Measurements from ENCODE around the gene LHFPL4. TPM values are rescaled to one million over a fixed set of nuclear protein-coding genes. Genes with fewer than 3 reads are reported as not detected.
A peak's percentile ranks its signal among the peaks of the same experiment; 100 is the strongest.
"Not testable (repeated sequence)": the region's sequence is repeated elsewhere in the genome, so short reads cannot be mapped to it uniquely, and the experiment has no call there.

Gene LHFPL4
- polyA plus RNA-seq (2013, experiment 1 of 2; ENCODE audit: insufficient read length) = not detected
- polyA plus RNA-seq (2013, experiment 2 of 2; ENCODE audit: insufficient read length) = not detected

DNA sequence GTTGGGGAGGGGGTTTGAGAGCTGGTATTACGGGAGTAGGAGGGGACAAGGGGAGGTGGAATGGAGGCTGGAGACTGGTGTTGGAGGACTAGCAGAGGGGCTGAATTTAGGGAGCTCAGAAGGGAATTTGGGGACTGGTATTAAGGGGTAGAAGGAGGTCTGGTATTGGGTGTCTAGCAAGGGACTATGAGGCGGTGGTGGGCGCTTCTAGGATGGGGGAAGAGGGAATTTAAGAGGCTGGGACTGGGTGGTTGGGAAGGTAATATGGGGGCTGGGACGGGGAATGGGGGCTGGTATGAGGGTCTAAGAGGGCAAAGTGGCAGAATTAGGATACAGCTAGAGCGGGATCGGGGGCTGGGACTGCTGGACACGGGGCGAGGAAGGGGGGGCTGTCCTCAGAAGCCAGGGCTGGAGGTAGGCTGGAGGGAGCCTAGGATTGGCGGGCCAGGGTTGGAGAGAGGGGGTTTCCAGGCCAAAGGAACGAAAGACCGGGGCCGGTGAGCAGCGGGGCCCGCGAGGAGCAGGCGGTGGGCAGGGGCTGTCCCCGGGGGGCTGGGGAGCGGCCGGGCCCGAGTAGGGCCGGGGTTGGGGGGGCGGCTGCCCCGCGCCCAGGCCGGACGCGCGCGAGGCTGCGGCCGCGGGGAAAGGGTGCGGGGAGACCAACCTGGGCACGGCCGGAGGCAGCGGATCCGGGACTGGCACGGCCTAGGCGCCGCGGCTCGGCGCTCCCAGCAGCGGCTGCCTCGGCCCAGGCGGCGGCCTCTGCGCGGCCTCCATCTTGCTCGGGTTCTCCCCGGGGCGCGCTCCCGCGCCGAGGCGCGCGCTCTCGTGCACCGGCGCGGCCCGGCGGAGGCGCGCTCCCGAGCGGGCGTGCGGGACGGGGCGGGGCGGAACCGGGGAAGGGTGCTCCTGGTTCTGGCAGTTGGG lies at the start of gene LHFPL4:
Gene LHFPL4, minus strand, starts transcription at position 802 of the 927 bp plus-strand sequence. CDS start 1,143 bp downstream, outside the sequence.
- DNase-seq = no peak

DNA sequence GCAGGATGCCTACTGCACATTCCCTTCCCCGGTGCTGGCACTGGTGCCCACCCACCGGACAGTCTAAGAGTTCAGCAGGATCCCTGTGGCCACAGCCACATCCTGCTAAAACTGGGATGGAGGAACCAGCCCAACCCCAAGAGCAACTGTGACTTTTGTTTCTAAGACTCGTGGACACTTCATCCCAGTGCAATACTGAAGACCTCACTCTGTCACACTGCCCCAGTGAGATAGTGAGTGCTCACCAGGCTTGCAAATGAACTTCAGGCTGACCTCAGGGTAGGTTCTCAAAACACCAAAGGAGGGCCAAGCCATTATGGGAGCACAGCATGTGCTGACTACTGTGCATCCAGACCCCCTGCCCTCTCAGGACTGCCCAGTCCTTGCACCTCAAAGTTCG lies 49.0 kb upstream of the LHFPL4 start:
- DNase-seq = no peak

DNA sequence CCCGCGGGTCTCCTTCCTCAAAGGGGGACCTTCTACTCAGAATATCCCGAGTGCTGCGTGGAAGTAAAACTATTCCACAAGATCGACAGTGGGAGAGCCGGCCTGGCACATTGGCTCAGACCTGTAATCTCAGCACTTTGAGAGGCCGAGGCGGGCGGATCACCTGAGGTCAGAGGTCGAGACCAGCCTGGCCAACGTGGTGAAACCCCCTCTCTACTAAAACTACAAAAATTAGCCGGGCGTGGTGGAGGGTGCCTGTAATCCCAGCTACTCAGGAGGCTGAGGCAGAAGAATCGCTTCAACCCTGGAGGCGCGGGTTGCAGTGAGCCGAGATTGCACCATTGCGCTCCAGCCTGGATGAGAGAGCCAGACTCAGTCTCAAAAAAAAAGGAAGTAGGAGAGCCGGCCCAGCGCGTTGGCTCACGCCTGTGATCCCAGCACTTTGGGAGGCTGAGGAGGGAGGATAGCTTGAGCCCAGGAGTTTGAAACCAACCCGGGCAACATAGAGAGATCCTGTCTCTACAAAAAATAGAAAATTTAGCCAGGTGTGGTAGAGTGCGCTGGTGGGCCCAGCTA lies 47.5 kb upstream of the LHFPL4 start:
- DNase-seq = not testable (repeated sequence)

DNA sequence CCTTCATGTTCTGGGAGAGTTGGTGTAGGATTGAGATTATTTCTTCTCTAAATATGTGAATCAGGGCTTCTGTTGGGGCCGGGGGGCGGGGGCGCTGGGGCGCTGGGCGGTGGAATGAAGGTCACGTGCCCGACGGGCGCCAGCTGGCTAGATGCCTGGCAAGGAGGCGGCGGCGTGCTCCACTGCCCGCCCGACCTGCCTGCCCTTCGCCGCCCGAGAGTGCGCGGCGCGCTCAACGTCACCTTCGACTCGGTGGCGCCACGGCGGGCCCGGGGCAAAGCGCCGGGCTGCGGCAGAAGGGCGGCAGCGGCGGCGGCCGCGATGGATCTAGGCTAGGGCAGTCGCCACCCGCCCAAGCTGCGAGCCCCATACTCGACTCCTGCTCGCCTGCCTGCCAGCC lies 47.0 kb upstream of the LHFPL4 start:
- DNase-seq = peak; percentile 5

DNA sequence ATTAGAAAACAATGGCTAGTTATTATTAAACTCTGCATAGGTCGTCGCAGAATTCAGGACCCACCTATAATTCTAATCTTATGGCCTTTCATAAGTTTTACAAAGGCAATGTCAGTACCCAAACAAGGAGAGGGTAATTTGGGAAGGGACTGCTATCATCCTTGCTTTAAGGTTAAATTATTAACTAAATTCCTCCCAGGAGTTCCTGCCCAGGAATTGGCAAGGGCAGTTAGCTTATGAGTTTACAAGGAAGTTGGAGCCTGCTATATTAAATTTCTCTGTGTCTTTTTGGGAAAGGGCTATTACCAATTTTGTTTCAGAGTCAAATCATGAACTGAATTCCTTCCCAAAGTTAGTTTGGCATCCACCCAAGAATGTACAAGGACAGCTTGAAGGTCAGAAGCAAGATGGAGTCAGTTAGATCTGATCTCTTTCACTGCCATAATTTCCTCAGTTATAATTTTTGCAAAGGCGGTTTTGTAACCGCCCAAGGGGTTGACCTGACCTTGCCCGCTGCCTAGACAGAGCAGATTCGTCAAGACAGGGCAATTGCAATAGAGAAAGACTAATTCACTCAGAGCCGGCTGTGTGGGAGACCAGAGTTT lies 45.3 kb upstream of the LHFPL4 start:
- DNase-seq = no peak

DNA sequence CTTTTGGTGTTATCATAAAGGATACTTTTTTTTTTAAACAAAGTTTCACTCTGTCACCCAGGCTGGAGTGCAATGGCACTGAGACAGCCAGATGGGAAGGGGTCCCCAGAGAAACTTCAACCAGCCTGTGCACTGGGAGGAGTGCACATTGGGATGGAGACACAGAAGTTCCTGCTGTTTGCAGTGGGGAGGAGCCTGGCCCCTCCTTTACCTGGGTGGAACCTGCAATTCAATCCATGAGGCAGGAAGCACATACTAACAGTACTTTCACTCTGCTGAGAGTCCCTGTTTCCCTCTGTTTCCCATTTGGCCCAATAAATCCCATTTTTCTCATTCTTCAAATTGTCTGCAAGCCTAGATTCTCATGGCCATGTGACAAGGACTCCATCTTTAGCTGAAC lies 42.3 kb upstream of the LHFPL4 start:
- no peak for DNase-seq

DNA sequence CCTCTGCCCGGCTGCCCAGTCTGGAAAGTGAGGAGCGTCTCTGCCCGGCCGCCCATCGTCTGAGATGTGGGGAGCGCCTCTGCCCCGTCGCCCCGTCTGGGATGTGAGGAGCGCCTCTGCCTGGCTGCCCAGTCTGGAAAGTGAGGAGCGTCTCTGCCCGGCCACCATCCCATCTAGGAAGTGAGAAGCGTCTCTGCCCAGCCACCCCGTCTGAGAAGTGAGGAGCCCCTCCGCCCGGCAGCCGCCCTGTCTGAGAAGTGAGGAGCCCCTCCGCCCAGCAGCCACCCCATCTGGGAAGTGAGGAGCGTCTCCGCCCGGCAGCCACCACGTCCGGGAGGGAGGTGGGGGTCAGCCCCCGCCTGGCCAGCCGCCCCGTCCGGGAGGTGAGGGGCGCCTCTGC lies 38.2 kb upstream of the LHFPL4 start:
- DNase-seq = not testable (repeated sequence)

DNA sequence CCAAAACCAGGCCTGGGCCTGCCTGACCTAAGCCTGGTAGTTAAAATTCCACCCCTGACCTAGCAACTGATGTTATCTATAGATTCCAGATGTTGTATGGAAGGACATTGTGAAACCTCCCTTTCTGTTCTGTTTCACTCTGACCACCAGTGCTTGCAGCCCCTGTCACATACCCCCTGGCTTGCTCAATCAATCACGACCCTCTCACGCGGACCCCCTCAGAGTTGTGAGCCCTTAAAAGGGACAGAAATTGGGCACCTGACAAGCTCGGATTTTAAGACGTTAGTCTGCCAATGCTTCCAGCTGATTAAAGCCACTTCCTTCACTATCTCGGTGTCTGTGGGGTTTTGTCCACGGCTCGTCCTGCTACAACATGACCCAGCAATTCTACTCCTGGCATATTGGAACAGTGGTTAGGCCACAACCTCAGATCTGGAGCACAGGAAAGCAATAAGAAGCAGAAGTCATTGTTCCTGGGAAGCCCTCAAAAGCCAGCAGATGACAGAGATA lies 36.7 kb upstream of the LHFPL4 start:
- DNase-seq = no peak

DNA sequence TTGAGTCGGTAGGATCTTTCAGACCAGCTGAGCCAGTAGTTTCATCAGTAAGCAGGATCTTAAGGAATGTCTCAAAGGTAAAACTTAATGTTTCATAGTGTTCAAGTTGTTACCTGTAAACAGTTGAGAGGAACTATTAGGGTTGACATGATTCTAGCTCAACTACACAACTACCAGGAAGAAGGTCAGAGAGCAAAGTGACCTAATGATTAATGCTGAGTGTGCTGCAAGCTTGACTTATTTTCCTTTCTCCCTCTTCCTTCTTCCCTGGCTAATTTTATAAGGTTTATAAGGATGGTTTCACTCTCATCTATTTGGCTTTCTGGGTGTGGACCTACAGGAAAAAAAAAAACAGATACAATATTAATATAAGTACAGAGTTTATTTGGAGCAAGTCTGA lies 30.2 kb upstream of the LHFPL4 start:
- DNase-seq = no peak

DNA sequence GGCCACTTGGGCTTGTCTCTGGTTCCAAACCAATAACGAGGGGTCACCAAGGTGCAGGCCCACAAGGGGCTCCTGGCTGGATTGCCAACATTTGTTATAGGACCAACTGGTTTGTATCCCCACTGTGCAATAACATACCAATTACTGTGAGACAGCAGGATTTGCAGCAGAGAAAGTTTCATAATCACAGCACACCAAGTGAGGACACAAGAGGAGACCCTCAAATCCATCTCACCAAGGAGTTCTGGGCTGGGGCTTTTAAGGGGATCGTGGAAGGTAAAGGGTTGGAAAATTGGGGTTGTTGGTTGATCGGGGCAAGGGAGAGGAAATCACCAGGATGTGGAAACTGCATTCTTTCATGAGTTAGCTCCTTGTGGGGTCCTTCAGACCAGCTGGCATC lies 29.7 kb upstream of the LHFPL4 start:
- DNase-seq = no peak

DNA sequence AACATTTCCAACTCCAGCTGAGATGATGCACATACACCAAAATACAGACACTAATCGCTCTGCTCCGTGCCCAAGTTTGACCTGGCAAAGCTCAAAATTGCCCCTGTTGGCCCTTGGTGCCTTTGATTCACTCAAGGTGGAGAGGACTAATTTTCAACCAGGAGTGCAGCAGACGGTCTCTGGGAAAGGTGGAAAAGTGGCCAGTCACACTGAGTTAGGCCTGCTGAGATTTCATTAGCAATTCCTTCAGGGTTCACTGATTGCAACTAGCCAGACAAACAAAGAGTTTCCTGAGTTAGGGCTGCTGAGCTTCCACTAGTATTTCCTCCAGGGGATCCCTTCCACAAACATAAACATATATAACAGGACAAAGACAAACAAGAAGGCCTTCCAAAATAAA lies 28.7 kb upstream of the LHFPL4 start:
- DNase-seq = no peak

DNA sequence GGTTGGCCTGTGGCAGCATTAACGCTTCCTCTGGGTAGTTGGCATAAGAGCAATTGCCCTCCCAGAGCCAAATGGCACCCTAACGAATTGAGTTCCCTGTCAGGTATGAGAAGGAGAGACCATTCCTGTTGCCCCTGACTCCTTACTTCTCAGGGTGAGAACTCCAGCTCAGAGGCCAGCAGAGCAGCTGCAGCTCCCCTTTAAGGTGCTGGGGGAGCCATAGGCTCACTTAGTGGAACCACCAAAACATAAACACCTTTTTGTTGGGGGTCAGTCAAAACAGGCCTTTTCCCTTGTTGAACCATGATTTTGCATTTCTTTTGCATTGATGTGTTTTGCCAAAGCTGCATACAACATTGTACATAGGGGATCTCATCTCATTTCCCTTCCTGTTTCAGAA lies 28.1 kb upstream of the LHFPL4 start:
- no peak for DNase-seq

DNA sequence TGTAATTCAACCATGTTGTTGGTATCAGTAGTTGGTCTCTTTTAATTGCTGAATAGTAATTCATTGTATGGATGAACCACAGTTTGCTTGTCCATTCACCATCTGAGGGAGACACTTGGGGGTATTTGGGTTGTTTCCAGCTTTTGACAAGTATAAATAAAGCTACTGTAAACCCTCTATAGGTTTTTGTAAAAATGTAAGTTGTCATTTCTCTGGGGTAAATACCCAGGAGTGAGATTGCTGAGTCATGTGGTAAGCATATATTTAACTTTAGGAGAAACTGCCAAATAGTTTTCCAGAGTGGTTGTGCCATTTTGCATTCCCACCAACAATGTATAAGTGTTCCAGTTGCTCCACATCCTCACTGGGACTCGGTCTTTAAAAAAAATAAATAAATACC lies 15.4 kb upstream of the LHFPL4 start:
- DNase-seq = no peak

DNA sequence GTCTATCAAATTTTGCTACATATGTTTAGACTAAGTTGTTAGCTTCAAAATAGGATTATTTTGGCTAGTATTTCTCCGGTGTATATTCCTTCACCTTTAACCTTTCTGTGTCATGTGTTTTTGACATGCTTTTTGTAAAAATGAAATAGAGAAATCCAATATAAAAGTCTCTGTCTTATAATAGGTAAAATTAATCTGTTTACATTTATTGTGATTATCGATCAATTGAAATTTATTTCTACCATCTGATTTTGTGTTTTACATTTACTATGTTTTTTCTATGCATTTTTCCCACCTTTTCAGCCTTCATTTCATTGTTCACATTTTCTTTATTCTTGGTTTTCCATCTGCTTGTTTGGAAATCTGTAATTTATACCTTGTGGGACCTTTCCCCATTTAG lies 11.7 kb upstream of the LHFPL4 start:
- no peak for DNase-seq

DNA sequence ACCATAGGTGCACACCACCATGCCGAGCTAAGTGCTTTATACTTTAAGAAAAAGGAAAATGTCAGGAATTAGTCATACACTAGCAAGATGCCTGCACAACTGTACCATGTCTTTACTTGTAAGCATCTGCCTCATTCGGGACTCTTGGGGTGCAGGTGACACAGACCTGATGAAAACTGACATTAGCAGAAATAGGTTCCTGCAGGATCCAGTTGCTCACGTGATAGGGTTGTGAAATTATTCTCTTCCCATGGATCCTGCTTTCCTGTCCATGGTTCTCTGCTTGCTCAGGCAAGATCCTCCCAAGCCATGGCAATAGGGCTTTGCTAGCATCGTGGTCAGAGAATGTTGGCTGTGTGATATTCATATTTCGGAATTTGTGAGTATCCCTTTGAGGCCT lies 10.2 kb upstream of the LHFPL4 start:
- no peak for DNase-seq

DNA sequence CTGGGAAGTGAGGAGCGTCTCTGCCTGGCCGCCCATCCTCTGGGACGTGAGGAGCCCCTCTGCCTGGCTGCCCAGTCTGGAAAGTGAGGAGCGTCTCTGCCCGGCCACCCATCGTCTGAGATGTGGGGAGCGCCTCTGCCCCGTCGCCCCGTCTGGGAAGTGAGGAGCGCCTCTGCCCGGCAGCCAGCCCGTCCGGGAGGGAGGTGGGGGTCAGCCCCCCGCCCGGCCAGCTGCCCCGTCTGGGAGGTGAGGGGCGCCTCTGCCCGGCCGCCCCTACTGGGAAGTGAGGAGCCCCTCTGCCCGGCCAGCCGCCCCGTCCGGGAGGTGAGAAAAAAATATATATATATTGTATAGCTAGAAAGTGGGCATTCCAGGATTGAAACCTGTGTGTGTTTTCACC lies 6.4 kb upstream of the LHFPL4 start:
- DNase-seq = not testable (repeated sequence)

DNA sequence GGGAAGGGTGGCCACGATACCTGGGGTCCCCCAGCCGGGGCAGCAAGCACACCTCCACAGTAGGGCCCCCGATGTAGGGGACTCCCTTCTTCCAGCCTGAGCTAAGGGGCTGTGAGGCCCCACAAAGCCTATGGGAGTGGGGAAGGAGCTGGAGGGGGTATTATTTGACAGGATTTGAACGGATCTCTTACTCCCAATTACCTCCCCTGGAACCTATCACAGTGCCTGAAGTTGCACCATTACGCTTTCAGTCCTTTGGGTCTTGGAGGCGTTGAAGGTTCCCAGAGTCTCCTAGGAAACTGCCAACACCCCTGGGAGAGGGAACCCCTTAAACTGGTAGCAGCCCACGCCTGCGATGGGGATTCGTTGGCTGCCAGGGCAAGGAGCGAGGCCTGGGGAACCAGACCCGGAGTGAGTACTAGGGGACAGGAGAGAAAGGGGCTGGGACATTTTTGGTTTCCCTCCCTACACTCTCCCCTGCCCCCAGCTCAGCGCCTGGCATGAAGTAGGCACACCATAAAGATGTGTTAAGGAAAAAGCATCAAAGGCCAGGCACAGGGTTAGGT lies 409 bp upstream of the LHFPL4 start:
- no peak for DNase-seq

DNA sequence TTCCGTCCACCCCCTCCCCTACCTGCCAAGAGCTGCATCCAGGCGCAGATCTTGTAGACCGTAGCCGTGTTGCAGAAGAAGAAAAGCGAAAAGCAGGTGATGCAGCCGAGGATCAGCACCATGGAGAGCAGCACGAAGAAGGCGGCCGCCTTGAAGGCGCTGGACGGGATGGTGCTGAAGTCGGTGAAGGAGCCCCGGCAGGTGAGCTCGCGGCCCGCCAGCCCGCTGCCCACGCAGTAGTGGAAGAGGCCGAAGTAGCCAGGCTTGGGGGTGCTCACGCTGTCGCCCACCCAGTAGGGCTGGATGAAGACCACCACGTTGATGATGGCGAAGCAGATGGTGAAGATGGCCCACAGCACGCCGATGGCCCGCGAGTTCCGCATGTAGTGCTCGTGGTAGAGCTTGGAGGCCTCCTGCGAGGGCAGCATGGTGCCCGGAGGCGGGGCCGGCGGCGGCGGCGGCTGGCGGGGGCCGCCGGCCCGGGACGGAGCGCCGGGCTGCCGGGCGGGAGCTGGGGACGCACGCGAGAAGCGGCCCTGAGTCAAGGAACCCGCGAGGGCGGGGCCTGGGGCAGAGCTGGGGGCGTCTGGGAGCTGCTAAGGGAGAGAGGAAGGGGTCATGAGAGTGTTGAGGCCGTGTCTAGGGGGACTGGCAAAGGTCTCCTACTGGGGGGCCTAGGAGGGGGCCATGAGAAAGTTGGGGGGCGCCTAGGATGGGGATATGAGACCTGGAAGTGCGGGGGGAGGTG lies 1.2 kb downstream of the LHFPL4 start:
- peak; percentile 40 for DNase-seq

DNA sequence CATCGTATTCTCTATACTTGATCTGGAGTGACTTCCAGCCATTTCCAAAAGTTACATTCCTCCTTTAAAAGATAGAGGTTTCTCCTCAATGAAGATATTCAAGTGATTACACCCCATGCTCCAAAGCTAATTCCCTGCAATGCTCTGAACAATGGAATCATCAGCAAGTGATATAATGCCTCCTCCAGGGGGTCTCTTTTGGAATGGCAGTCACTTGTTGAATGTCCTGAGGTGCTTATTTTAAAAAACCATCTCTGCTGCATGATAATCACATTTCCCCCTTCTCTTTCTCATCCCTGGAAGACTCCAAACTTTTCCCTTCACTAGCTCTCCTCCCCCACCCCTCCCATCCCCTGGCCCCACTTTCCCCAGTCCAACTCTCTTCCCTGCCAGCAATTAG lies 2.6 kb downstream of the LHFPL4 start:
- DNase-seq = no peak

DNA sequence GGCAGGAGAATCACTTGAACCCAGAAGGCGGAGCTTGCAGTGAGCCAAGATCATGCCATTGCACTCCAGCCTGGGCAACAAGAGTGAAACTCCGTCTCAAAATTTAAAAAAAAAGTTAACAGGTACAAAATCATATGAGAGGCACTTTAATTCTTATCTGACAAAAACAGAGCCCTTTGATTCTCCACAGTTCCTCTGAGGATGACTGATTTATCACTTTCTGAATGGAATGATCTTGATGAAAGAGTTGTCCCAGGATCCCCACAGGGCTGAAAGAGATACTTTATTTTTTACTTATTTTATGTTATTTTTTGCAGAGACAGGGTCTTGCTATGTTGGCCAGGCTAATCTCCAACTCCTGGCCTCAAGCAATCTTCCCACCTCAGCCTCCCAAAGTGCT lies 4.0 kb downstream of the LHFPL4 start:
- DNase-seq = no peak

DNA sequence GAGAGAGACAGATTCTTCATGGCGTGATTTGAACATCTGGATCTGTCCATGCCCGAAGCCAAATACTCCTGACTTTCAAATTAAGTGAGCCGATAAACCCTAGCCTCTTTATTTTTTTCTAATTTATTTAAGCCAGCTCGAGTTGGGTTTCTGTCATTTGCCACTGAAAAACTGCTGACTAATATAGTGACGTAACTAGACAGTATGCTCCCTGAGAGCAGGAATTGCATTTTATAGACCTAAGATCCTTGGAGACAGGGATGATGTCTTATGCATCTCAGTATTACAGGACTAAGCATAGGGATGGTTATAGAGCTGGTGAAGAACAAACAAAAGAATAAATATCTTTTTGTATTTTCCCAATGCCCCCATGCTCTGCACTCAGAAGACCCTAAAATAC lies 4.6 kb downstream of the LHFPL4 start:
- DNase-seq = no peak

DNA sequence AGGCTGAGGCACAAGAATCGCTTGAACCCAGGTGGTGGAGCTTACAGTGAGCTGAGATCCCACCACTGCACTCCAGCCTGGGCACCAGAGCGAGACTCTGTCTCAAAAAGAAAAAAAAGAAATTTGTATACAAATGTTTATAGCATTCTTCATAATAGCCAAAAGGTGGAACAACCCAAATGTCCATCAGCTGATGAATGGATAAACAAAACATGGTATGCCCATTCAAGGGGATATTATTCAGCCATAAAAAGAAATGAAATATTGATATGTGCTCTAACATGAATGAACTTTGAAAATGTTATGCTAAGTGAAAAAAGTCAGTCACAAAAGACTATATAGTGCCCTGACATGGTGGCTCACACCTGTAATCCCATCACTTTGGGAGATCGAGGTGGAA lies 11.4 kb downstream of the LHFPL4 start:
- no peak for DNase-seq
